Measurements from ENCODE around the gene RBBP8NL.
A peak's percentile ranks its signal among the peaks of the same experiment; 100 is the strongest.
"Not testable (repeated sequence)": the region's sequence is repeated elsewhere in the genome, so short reads cannot be mapped to it uniquely, and the experiment has no call there.

The RBBP8NL gene

DNA sequence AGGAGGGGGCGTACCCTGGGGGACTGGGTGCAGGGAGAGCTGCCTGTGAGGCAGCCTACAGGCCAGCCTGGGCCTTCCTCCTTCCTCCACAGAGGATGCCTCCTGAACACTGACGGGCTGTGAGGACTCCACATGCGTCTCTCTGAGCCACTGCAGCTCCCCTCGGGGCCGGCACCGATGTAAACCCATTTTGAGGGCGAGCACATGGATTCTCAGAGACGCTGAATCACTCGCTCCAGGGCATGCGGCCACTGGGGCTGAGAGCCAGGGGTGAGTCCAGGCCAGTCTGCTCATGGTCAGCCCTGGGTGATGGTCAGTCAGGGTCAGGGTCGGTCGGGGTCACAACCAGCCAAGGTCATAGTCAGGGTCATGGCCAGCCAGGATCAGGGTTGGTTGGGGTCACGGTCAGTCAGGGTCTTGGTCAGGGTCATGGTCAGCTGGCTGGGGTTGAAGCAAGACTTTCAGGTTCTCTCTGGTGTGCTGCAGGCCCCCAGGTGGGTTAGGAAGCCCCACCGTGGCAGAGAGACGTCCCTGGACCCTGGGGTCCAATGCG is 14.7 kb upstream of the RBBP8NL start:
- DNase-seq: no peak

DNA sequence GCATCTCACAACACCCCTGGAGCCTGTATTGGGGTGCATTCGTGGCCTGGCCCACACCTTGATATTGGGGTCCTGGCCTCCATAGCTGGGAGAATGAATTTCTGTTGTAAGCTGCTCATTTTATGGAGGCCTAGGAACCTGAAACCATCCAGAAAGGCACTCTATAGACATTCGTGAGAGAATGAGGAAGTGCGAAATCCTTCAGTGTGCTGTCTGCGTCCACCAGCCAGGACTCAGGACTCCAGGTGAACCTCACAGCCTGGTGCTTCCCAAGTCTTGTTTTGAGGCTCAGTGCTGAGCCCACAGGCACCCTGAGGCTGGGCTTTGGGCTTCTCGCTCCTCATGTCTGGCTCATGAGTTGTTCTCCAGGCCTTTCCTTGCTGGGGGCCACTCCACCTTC is 11.9 kb upstream of the RBBP8NL start:
- DNase-seq: peak; percentile 46

- DNase-seq: no peak
Measured at GRCh38 chr20:62437927-62438326, 10.6 kb upstream of the RBBP8NL start.

GRCh38 chr20:62437496-62437895 is 10.2 kb upstream of the RBBP8NL start:
- DNase-seq: no peak

GRCh38 chr20:62436692-62437091 is 9.4 kb upstream of the RBBP8NL start:
- no peak for DNase-seq

GRCh38 chr20:62433658-62434497 is 6.5 kb upstream of the RBBP8NL start:
- DNase-seq: no peak

DNA sequence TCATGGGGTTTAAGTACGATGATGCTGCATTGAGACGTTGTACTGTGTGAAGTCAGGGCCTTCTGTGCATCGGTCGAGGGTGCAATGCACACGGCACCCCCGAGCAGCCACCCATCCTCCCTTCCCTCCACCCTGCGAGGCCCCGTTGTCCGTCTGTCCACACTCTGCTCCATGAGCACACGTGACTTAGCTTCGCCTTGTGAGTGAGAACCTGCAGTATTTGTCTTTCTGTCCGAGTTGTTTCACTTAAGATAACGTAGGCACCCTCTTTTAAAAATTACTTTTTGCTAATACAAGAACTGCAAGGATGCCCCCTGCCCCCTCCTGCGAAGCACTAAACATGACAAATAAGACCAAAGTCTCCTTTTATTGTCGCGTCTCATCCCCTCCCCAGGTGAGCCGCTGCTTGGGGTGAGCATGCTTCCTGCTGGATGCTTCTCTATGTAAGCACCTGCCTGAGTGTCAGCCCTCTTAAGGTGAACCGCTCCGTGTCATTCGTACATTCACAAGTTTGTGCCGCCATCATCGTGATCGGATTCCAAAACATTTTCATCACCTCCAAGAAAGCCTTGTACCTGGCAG is 3.6 kb upstream of the RBBP8NL start:
- DNase-seq: no peak

DNA sequence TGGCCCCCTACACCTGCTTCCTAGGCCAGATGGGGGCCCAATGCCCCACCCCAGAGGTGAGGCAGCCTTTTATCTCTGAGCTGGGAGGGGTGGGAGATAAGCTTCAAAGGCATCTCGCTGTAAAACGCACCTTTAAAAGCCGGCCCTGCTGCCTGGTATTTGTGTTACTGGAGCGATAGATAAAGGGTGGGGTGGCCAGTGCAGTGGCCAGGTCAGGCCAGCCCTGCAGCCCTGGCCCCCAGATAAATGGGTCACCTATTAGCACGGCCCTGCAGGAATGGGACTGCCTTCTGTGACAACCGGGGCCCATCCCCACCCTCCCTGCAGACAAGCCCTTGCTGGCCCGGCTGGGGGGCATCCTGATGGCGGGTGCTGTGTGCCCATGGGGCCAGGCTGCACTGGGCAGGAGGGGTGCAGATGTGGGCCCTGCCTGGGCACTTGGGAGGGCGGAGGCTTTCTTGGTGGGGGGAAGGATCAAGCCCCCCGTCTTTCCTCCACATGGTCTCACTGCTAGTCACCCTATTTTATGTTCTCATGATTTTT is 3.0 kb upstream of the RBBP8NL start:
- no peak for DNase-seq

DNA sequence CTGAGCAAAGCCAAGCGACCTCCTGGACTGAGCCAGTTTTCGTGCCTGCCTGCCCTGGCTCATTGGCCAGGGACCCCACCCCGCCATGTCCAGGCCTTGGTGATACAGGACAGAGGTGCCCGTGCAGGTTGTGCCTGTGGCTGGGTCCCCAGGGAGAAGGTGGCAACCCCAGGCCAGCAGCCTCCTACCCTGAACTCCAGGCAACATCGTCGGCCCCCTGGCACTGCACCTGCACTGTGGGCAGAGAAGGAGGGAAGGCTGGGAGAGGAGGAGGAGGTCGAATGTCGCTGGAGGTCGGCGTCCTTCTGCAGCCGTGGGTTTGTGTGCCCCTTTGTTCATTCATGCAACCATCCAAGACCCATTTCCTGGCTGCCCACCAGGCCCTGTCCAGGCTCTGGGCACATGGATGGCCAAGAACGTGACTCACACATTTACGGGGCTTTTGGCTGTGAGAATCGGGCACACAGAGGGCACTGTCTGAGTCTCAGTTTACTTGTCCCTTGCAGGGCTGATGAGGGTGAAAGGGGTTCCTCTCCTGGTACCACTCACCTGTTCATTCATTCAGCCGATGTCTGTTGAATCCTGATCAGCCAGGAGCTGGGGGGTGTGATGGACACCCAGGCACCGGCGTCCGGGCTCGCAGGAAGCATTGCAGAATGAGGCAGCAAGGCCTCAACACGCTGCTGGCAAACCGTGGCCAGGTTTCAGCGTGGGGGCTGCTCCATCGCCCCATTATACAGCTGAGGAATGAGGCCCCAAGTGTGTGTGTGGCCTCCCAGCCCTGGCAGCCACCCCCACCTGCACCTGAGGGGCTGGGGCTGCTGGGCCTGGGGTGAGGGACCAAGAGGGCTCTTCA is 2.3 kb upstream of the RBBP8NL start:
- DNase-seq: no peak

GRCh38 chr20:62428396-62429295 is 1.3 kb upstream of the RBBP8NL start:
- DNase-seq: no peak

- no peak for DNase-seq
Measured at GRCh38 chr20:62428002-62428372, 648 bp upstream of the RBBP8NL start.

GRCh38 chr20:62426699-62427131 is 624 bp downstream of the RBBP8NL start:
- no peak for DNase-seq

DNA sequence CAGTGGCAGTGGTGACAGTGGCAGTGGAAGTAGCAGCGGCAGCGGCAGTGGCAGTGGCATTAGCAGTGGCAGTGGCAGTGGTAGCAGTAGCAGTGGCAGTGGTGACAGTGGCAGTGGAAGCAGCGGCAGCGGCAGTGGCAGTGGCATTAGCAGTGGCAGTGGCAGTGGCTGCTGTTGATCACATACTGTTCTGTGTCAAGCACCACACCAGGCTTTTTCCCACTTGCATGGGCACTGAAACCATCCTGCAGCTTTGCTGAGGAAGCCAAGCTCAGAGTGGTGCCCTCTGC is 1.3 kb downstream of the RBBP8NL start:
- DNase-seq: not testable (repeated sequence)

DNA sequence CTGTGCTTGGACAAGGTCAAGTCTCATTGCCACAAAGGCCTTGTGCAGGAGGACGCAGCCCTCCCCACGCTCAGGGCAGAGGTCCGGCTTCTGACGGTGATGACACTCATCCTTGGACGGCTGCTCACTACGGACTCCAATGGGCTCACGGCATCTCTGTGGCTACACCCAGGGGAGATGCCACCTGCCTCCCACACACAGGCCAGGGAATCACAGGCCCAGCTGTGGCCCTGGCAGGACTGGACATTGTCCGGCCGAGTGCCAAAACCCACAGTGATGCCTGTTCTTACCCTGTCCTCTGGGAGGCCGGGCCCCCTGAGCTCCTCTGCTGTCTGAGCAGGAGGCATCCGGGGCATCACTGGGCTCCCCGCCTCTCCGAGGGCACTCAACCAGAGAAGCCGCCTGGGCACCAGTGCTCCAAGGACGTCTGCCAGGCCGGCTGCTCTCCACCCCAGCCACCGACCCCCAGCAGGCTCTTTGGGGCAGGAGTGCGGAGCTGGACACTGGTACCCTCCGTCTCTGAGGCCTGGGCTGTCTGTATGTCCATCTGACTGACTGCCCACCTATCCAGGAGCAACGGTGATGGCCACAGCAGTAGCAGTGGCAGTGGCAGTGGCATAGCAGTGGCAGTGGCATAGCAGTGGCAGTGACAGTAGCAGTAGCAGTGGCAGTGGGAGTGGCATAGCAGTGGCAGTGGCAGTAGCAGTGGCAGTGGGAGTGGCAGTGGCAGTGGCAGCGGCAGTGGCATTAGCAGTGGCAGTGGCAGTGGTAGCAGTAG is 1.9 kb downstream of the RBBP8NL start:
- DNase-seq: no peak

- DNase-seq: no peak
Measured at GRCh38 chr20:62424249-62425107, 2.9 kb downstream of the RBBP8NL start.

DNA sequence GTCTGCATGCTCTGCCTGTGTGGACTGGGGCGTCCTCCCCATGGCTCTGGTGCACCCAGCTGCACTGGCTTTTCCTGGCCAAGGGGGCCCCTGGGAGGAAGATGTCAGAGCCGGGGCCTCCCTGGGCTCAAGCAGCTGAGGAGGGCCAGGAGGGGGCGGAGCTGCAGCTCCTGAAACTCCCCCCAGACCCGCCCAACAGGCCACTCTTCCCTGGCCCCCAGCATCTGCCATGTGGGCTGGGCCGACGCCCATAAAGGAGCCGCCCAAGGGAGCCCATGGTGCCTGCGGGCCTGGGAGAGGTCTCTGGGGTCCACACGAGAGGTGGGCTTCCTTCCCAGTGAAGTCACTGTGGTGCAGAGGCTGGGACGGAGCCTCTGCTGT is 4.0 kb downstream of the RBBP8NL start:
- no peak for DNase-seq

DNA sequence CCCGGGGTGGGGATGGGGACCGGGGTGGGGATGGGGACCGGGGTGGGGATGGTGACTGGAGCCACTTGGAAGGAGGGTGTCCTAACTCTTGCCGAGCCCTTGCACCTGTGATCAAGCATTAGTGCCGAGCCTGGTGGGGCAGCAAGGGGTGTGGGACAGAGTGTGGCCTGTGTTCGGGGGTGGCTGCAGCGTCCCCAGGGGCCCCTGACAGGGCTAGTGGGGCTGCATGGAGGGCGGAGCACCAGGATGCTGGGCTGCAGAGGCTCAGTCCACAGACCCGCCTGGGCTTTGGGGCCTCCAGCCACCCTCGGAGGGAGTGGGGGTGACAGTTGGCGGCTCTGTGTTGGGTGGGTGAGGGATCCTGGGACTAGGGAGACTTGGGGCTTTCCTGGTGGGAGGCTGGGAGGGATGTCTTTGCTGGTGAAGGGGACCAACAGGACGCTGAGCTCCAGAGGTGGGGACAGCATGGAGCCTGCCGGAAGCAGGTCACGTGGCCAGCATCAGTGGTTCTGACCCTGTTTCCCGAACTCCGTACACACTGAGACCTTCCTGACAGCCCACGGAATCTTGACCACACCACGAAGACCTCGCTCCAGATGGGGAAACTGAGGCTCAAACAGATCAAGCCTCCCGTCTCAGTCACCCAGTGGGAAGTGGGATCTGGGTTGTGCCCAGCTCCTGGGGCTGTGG is 4.6 kb downstream of the RBBP8NL start:
- no peak for DNase-seq

GRCh38 chr20:62421716-62421990 is 5.7 kb downstream of the RBBP8NL start:
- DNase-seq: no peak

DNA sequence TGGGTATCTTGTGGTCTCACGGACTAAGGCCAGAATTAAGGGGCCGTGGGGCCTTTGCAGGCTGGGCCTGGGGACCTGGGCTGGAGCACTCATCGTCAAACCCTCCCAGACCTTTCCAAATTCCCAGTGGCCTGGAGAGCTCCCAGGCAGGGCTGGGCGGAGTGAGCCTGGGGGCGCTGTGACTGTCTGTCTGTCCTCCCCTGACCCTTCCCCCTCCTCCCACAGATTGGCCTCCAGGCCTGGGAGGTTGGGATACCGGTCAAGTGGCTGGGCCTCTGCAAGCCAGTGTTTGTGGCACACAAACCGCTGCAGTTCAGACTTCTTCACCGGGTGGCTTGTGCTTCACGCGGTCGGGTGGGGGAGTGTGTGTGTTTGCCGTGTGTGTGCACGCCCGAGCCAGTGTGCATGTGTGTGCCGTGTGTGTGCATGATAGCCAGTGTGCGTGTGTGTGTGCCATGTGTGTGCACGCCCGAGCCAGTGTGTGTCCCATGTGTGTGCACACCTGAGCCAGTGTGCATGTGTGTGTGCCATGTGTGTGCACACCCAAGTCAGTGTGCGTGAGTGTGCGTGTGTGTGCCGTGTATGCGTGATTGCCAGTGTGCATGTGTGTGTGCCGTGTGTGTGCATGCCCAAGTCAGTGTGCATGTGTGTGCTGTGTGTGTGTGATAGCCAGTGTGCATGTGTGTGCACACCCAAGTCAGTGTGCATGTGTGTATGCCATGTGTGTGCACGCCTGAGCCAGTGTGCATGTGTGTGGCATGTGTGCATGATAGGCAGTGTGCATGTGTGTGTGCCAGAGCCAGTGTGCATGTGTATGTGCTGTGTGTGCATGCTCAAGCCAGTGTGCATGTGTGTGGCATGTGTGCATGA is 6.3 kb downstream of the RBBP8NL start:
- DNase-seq: no peak
